ENCODE results near the gene ITGA11.
A peak's percentile ranks its signal among the peaks of the same experiment; 100 is the strongest.

The ITGA11 gene

DNA sequence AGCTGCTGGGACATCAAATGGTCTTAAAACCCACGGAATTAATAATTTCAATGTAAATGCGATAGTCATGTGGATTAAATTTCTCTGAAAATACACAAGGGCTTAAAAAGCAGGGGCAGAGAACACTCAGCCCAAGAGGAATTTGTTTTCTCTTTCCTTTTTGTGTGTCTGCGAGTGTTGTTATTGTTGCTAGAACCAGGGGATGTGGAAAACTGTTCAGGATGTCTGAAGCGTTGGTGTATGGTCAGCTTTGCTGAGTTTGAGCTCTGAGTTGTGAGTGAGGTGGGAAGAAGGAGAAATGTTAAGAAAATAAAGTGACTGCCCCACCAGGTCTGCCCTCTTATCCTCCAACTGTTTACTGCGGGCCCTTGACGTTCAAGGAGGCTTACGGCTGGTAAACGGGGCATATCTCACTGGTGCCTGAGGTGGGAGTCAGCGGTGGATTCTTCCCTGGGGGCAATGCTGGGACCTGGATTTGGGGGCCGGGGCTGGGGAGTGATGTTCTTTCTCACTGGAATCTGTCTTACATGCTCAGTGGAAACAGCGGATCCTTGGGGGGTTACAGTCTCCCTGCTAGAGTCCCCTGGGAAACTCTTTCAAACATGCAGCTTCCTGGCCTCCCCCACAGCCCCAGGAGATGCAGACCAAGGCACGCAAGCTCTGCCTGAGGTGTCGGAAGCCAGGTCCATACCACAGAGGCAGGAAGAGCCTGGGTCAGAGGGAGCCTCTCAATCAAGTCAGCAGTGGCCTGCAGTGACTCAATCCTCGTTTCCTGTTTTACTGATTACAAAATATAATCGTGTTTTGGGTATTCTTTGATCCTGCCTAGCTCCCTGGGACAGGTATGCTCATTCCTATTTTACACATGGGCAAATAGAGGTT, 41.8 kb downstream of the ITGA11 start:
- peak; percentile 55 for DNase-seq (ENCODE audit: low spot score)
- TF ChIP-seq CTCF (conservative IDR thresholded peaks at IDR 0.05; ENCODE audit: low read depth), result no peak
- peak overlapping the region; percentile 31; the same call in 1 of the 2 replicates for H3K27ac ChIP-seq
- POLR2A ChIA-PET (ENCODE audit: low non-redundant PET), result no interaction called here
- CTCF ChIA-PET, result interaction anchor here (0.6 kb wide), 2 partner anchors 103 to 217 kb away, joined by 3 to 4 read pairs; no protein-coding TSS in a partner anchor

- ChIA-PET POLR2A (ENCODE audit: low non-redundant PET) (no interaction called here), CTCF (interaction anchor here (0.6 kb wide), 2 partner anchors 104 to 216 kb away, joined by 3 to 4 read pairs; no protein-coding TSS in a partner anchor)
- DNase-seq (ENCODE audit: low spot score), result no peak
- no peak for TF ChIP-seq CTCF (conservative IDR thresholded peaks at IDR 0.05; ENCODE audit: low read depth)
- H3K27ac ChIP-seq, result no peak overlapping the region
These were observed 42.7 kb downstream of the ITGA11 start for GRCh38 chr15:68389041-68389930.

DNA sequence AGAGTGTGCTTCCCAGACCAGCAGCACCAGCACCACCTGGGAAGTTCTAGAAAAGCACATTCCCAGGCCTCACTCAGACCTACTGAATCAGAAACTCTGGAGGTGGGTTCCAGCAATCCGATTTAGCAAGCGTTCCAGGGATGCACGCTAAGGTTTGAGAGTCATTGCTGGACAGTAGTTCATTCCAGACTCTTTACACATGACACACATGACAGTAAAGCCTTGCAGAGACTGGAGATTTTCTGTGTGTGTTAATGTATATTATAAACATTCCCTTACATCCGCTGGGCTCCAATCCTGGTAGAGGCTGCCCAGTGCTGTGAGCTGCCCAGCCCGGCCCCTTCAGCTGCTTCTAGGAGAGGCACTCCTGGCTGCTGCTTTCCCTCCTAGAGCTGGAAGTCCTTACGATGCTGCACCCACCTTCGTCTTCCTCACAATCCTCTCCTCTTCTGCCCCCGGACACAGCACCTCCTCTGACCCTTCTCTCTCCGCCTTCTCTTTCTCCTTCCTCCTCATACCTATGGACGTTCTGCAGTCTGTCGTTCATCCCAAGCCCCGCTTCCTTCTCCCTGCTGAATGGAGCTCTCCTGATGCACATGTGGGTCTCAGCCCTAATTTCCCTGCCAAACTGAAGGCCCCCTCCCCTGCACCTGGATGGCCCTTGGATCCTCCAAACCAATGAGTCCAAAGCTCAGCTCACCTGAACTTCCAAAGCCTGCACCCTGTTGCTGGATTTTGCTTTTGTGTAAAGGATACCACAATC, 44.4 kb downstream of the ITGA11 start:
- H3K27ac ChIP-seq, result no peak overlapping the region
- TF ChIP-seq CTCF (conservative IDR thresholded peaks at IDR 0.05; ENCODE audit: low read depth), result no peak
- POLR2A ChIA-PET (ENCODE audit: low non-redundant PET), result no interaction called here
- DNase-seq (ENCODE audit: low spot score), result no peak
- CTCF ChIA-PET, result interaction anchor here (0.7 kb wide), 1 partner anchor 154 kb away, joined by 4 read pairs; no protein-coding TSS in a partner anchor

- CTCF ChIA-PET, result no interaction called here
- DNase-seq (ENCODE audit: low spot score), result no peak
- POLR2A ChIA-PET (ENCODE audit: low non-redundant PET), result no interaction called here
- H3K27ac ChIP-seq, result no peak overlapping the region
- no peak for TF ChIP-seq CTCF (conservative IDR thresholded peaks at IDR 0.05; ENCODE audit: low read depth)
These were observed 45.2 kb downstream of the ITGA11 start for GRCh38 chr15:68386587-68387288.

DNA sequence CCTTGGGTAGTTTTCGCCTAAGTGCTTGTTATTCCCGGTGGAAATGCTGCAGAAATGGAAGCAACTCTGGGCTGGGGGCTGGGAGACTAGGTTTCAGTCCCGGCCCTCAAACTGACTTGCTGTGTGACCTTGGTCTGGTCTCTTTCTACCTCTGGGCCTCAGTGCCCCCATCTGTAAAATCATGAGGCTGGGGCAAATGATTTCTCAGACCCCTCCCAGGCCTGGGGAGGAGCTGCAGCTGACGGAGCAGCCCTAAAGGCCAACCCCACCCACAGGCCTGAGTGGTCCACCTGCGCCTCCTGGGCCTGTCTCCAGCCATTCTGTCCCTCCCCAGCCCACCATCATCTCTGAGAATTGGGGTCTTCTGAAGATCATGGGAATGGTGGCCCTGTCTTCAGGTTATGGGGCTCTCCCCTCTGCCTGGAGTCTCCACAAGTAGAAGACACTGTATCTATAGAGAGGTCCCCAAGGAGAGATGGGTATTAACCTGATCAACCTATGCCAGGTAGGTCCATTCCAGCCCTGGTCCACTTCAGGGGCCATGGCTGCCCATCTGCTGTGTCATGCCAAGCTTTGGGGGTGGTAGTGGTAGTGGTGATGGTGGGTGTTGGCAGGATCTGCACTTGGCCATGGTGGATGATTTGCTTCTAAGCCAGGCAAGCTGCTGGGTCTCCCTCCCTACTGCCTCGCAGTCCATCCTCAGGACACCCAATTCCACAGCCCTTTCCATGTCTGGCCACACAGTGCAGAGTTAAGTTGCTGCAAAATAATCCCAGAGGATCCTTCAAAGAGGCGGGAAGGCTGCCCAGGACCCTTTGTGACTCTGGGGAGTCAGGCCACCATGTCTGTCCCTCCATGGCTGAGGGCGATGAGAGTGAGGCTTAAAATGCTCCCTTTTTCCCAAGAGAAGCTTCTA, 46.0 kb downstream of the ITGA11 start:
- no peak for DNase-seq (ENCODE audit: low spot score)
- ChIA-PET CTCF (no interaction called here), POLR2A (ENCODE audit: low non-redundant PET) (no interaction called here)
- no peak overlapping the region for H3K27ac ChIP-seq
- TF ChIP-seq CTCF (conservative IDR thresholded peaks at IDR 0.05; ENCODE audit: low read depth), result no peak

Data from RWPE1 (cell line).